NCI-H2196 treated with DMSO at 0.1 percent for 48 hours (cell line): Measurements from ENCODE around the gene FBXW4.

ENCODE experiments used
- DNase-seq: peaks from one replicate; lab custom pipeline; 2025; ENCODE audit not compliant: unreplicated experiment; lab: John Stamatoyannopoulos, UW

Gene FBXW4

GRCh38 chr10:101694674-101695403 lies at the start of gene FBXW4:
Gene FBXW4 (minus strand): TSS chr10:101695170. CDS start chr10:101695105, 65 bp downstream.
- no peak for DNase-seq

- no peak for DNase-seq
Observed at GRCh38 chr10:101744267-101744666, 49.3 kb upstream of the FBXW4 start.

- no peak for DNase-seq
Observed at GRCh38 chr10:101741938-101742337, 47.0 kb upstream of the FBXW4 start.

GRCh38 chr10:101736666-101737065 lies 41.7 kb upstream of the FBXW4 start:
- no peak for DNase-seq

GRCh38 chr10:101732096-101732495 lies 37.1 kb upstream of the FBXW4 start:
- DNase-seq: no peak

GRCh38 chr10:101726115-101726387 lies 31.1 kb upstream of the FBXW4 start:
- no peak for DNase-seq

GRCh38 chr10:101725296-101726114 lies 30.5 kb upstream of the FBXW4 start:
- DNase-seq: no peak

- DNase-seq: no peak
Observed at GRCh38 chr10:101724446-101724845, 29.5 kb upstream of the FBXW4 start.

GRCh38 chr10:101723176-101723575 lies 28.2 kb upstream of the FBXW4 start:
- DNase-seq: no peak

GRCh38 chr10:101721806-101722205 lies 26.8 kb upstream of the FBXW4 start:
- DNase-seq: no peak

- no peak for DNase-seq
Observed at GRCh38 chr10:101720606-101721230, 25.7 kb upstream of the FBXW4 start.

GRCh38 chr10:101718690-101719275 lies 23.8 kb upstream of the FBXW4 start:
- DNase-seq: no peak

- no peak for DNase-seq
Observed at GRCh38 chr10:101716891-101717659, 22.1 kb upstream of the FBXW4 start.

GRCh38 chr10:101712997-101713396 lies 18.0 kb upstream of the FBXW4 start:
- no peak for DNase-seq

GRCh38 chr10:101710793-101711192 lies 15.8 kb upstream of the FBXW4 start:
- DNase-seq: no peak

- DNase-seq: no peak
Observed at GRCh38 chr10:101710059-101710695, 15.2 kb upstream of the FBXW4 start.

GRCh38 chr10:101709359-101710058 lies 14.5 kb upstream of the FBXW4 start:
- DNase-seq: no peak

- DNase-seq: no peak
Observed at GRCh38 chr10:101708870-101709269, 13.9 kb upstream of the FBXW4 start.

- no peak for DNase-seq
Observed at GRCh38 chr10:101708073-101708472, 13.1 kb upstream of the FBXW4 start.

- DNase-seq: no peak
Observed at GRCh38 chr10:101704331-101704730, 9.4 kb upstream of the FBXW4 start.
